Gastroesophageal sphincter (tissue), 3 donors: Measurements from ENCODE around the gene SEC61A2.

Experiments used
- EP300 ChIP-seq: sonication (generic); formaldehyde crosslinking; IDR thresholded peaks from one replicate; pipeline ENCODE4 v1.6.1; 2017; ENCODE audit warnings: antibody characterized with exemption, mild to moderate bottlenecking
- POLR2A ChIP-seq, 2 donors: fragments of 450-650 bp; IDR thresholded peaks; one replicate each; pipeline ENCODE4 v1.6.1; 2017; ENCODE audit warnings: antibody characterized with exemption in 2 of 2, mild to moderate bottlenecking in 2 of 2, moderate library complexity in 1 of 2
- POLR2AphosphoS5 ChIP-seq: sonication (generic); formaldehyde crosslinking; IDR thresholded peaks from one replicate; pipeline ENCODE4 v1.6.1; 2017; ENCODE audit warnings: antibody characterized with exemption
- TF ChIP-seq, protein P1 (sequence below), 4 experiments: fragments of 200-600 bp in 2 of 4; fragments of 450-650 bp in 2 of 4; sonication (generic) in 1 of 4; IDR thresholded peaks; one replicate each; pipeline ENCODE4 v1.5.1; 2017 to 2019; ENCODE audit warnings: antibody characterized with exemption in 4 of 4, mild to moderate bottlenecking in 2 of 4, moderate library complexity in 2 of 4

DNA sequence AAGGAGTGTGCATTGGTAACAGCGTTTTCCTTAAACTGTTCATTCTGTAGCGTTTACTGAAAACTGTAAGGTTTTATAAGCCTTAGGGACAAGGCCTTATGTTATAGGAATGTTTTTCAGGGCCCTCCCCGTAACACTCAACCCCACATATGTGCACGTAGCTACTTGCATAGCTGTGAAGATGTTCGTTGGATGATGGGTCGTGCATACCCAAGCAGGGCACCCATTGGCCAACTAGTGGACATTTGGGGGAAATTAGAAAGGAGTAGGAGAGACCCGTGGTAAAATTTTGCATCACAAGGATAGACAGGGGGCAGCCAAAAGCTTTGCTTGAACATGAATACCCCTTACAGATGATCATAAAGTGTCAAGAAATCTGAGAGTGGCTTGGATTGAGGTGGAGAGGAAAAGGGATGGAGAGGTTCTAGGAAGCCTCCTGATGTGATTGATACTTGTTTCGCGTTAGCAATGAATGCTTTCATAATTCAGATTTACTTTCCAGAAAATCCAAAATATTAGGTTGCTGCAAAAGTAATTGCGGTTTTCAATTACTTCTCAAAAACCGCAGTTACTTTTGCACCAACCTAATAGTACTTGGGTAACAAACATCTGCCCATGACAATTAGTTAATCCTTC lies 878 bp downstream of the SEC61A2 start:
- TF ChIP-seq, protein P1, sequence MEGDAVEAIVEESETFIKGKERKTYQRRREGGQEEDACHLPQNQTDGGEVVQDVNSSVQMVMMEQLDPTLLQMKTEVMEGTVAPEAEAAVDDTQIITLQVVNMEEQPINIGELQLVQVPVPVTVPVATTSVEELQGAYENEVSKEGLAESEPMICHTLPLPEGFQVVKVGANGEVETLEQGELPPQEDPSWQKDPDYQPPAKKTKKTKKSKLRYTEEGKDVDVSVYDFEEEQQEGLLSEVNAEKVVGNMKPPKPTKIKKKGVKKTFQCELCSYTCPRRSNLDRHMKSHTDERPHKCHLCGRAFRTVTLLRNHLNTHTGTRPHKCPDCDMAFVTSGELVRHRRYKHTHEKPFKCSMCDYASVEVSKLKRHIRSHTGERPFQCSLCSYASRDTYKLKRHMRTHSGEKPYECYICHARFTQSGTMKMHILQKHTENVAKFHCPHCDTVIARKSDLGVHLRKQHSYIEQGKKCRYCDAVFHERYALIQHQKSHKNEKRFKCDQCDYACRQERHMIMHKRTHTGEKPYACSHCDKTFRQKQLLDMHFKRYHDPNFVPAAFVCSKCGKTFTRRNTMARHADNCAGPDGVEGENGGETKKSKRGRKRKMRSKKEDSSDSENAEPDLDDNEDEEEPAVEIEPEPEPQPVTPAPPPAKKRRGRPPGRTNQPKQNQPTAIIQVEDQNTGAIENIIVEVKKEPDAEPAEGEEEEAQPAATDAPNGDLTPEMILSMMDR (IDR thresholded peaks at IDR 0.05) = peak in 3 of 4 experiments; percentile 34 to 51 (median 42)
- TF ChIP-seq POLR2AphosphoS5 (no peak), POLR2A (IDR thresholded peaks at IDR 0.05) (no peak), EP300 (no peak)
